ENCODE data around the gene GRIFIN. TPM values are rescaled to one million over a fixed set of nuclear protein-coding genes. Genes with fewer than 3 reads are reported as not detected.

GRIFIN gene
- total and polyA plus RNA-seq, 9 of the 15 experiments (the other 6 are each of a cell fraction or from before 2014, with no cell fraction given) = not detected

GRCh38 chr7:2452074-2452507 lies 24.1 kb downstream of the GRIFIN start (continued):
- no peak for TF ChIP-seq ZNF174 (CRISPR knock-in tag; IDR thresholded peaks at IDR 0.05)
- TF ChIP-seq PRPF4 (IDR thresholded peaks at IDR 0.05; ENCODE audit: insufficient read depth, low read depth, low read length, poor library complexity, severe bottlenecking) = no peak
- no peak for TF ChIP-seq NCOA2 (IDR thresholded peaks at IDR 0.05; ENCODE audit: partially characterized antibody in 2 of 2)
- TF ChIP-seq NFE2 (IDR thresholded peaks at IDR 0.05; ENCODE audit: low read depth) = no peak
- TF ChIP-seq ZNF445 (CRISPR knock-in tag; IDR thresholded peaks at IDR 0.05; ENCODE audit: low read depth) = no peak
- peak; percentile 10; the same call in 1 of the 2 replicates for TF ChIP-seq RBFOX2 (IDR thresholded peaks at IDR 0.05; ENCODE audit: low read depth, low read length)
- no peak for TF ChIP-seq MLLT1 (IDR thresholded peaks at IDR 0.05)
- no peak for TF ChIP-seq TRIM25 (IDR thresholded peaks at IDR 0.05; ENCODE audit: borderline replicate concordance)
- TF ChIP-seq CTCF (IDR thresholded peaks at IDR 0.05 in 2 of 3, conservative IDR thresholded peaks at IDR 0.05 in 1 of 3; ENCODE audit: insufficient read depth in 2 of 3, low read depth in 1 of 3, low read length in 3 of 3) = peak in 1 of 3 experiments; percentile 27; a peak in 1 of 6 replicates
- TF ChIP-seq REST (IDR thresholded peaks at IDR 0.05; ENCODE audit: borderline replicate concordance) = no peak
- no peak for TF ChIP-seq REST (CRISPR knock-in tag; IDR thresholded peaks at IDR 0.05; ENCODE audit: low read depth)
- no peak for TF ChIP-seq NFIX (CRISPR knock-in tag; IDR thresholded peaks at IDR 0.05; ENCODE audit: low read depth)
